ENCODE data around the gene GMDS.

DNA sequence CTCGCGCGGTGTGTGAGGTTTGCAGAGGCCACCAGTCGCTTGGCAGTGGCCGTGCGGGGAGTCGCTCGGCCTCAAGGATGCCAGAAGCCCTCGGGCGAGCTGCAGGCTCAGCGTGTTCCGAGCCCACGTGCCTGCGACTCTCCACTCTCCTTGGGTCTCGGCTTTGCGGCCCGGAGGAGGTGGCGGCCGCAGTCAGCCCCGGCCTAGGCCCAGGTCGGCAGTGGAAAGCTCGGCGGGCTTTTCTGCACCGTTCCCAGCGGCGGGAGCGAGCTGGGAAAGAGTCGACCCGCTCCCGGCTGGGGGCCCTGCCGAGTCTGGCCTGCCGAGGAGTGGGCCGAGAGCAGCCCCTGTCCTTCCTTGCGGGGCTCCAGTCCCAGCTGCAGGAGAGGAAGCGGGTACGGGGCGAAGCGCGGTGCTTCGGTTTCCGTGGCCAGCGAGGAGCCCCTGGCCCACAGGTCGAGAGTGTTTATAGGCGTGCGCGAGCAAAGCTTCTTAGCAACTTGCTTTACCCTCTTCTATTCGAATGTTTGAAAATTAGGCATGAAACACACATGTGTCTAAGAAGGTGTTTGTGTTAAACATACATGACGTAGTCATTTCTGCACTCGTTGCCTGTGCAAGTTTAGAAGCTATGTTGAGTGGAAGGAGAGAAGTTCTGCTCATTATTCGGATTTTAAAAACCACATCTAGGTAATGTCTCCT is 630.1 kb downstream of the GMDS start:
- no peak for TF ChIP-seq IKZF1 (IDR thresholded peaks at IDR 0.05)
- TF ChIP-seq, protein P1, sequence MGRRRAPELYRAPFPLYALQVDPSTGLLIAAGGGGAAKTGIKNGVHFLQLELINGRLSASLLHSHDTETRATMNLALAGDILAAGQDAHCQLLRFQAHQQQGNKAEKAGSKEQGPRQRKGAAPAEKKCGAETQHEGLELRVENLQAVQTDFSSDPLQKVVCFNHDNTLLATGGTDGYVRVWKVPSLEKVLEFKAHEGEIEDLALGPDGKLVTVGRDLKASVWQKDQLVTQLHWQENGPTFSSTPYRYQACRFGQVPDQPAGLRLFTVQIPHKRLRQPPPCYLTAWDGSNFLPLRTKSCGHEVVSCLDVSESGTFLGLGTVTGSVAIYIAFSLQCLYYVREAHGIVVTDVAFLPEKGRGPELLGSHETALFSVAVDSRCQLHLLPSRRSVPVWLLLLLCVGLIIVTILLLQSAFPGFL (CRISPR knock-in tag; IDR thresholded peaks at IDR 0.05) = no peak
- no peak for TF ChIP-seq SMAD1 (CRISPR knock-in tag; IDR thresholded peaks at IDR 0.05; ENCODE audit: borderline replicate concordance, low read depth)
- TF ChIP-seq POLR2G (IDR thresholded peaks at IDR 0.05; ENCODE audit: low read depth, low read length) = no peak
- TF ChIP-seq WIZ (CRISPR knock-in tag; IDR thresholded peaks at IDR 0.05) = no peak
- TF ChIP-seq RFX5 (IDR thresholded peaks at IDR 0.05; ENCODE audit: low read depth, low read length) = no peak
- TF ChIP-seq CBX1 (IDR thresholded peaks at IDR 0.05; ENCODE audit: low read depth) = no peak
- TF ChIP-seq, protein P2, sequence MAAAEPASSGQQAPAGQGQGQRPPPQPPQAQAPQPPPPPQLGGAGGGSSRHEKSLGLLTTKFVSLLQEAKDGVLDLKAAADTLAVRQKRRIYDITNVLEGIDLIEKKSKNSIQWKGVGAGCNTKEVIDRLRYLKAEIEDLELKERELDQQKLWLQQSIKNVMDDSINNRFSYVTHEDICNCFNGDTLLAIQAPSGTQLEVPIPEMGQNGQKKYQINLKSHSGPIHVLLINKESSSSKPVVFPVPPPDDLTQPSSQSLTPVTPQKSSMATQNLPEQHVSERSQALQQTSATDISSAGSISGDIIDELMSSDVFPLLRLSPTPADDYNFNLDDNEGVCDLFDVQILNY (CRISPR knock-in tag; conservative IDR thresholded peaks at IDR 0.05) = no peak
- no peak for TF ChIP-seq RAD21 (CRISPR knock-in tag; IDR thresholded peaks at IDR 0.05)
- TF ChIP-seq, protein P3, sequence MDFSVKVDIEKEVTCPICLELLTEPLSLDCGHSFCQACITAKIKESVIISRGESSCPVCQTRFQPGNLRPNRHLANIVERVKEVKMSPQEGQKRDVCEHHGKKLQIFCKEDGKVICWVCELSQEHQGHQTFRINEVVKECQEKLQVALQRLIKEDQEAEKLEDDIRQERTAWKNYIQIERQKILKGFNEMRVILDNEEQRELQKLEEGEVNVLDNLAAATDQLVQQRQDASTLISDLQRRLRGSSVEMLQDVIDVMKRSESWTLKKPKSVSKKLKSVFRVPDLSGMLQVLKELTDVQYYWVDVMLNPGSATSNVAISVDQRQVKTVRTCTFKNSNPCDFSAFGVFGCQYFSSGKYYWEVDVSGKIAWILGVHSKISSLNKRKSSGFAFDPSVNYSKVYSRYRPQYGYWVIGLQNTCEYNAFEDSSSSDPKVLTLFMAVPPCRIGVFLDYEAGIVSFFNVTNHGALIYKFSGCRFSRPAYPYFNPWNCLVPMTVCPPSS (IDR thresholded peaks at IDR 0.05) = no peak
- TF ChIP-seq, protein P4, sequence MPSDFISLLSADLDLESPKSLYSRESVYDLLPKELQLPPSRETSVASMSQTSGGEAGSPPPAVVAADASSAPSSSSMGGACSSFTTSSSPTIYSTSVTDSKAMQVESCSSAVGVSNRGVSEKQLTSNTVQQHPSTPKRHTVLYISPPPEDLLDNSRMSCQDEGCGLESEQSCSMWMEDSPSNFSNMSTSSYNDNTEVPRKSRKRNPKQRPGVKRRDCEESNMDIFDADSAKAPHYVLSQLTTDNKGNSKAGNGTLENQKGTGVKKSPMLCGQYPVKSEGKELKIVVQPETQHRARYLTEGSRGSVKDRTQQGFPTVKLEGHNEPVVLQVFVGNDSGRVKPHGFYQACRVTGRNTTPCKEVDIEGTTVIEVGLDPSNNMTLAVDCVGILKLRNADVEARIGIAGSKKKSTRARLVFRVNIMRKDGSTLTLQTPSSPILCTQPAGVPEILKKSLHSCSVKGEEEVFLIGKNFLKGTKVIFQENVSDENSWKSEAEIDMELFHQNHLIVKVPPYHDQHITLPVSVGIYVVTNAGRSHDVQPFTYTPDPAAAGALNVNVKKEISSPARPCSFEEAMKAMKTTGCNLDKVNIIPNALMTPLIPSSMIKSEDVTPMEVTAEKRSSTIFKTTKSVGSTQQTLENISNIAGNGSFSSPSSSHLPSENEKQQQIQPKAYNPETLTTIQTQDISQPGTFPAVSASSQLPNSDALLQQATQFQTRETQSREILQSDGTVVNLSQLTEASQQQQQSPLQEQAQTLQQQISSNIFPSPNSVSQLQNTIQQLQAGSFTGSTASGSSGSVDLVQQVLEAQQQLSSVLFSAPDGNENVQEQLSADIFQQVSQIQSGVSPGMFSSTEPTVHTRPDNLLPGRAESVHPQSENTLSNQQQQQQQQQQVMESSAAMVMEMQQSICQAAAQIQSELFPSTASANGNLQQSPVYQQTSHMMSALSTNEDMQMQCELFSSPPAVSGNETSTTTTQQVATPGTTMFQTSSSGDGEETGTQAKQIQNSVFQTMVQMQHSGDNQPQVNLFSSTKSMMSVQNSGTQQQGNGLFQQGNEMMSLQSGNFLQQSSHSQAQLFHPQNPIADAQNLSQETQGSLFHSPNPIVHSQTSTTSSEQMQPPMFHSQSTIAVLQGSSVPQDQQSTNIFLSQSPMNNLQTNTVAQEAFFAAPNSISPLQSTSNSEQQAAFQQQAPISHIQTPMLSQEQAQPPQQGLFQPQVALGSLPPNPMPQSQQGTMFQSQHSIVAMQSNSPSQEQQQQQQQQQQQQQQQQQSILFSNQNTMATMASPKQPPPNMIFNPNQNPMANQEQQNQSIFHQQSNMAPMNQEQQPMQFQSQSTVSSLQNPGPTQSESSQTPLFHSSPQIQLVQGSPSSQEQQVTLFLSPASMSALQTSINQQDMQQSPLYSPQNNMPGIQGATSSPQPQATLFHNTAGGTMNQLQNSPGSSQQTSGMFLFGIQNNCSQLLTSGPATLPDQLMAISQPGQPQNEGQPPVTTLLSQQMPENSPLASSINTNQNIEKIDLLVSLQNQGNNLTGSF (CRISPR knock-in tag; IDR thresholded peaks at IDR 0.05) = no peak
- TF ChIP-seq, protein P5, sequence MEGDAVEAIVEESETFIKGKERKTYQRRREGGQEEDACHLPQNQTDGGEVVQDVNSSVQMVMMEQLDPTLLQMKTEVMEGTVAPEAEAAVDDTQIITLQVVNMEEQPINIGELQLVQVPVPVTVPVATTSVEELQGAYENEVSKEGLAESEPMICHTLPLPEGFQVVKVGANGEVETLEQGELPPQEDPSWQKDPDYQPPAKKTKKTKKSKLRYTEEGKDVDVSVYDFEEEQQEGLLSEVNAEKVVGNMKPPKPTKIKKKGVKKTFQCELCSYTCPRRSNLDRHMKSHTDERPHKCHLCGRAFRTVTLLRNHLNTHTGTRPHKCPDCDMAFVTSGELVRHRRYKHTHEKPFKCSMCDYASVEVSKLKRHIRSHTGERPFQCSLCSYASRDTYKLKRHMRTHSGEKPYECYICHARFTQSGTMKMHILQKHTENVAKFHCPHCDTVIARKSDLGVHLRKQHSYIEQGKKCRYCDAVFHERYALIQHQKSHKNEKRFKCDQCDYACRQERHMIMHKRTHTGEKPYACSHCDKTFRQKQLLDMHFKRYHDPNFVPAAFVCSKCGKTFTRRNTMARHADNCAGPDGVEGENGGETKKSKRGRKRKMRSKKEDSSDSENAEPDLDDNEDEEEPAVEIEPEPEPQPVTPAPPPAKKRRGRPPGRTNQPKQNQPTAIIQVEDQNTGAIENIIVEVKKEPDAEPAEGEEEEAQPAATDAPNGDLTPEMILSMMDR (CRISPR knock-in tag; IDR thresholded peaks at IDR 0.05) = no peak
- TF ChIP-seq, protein P6, sequence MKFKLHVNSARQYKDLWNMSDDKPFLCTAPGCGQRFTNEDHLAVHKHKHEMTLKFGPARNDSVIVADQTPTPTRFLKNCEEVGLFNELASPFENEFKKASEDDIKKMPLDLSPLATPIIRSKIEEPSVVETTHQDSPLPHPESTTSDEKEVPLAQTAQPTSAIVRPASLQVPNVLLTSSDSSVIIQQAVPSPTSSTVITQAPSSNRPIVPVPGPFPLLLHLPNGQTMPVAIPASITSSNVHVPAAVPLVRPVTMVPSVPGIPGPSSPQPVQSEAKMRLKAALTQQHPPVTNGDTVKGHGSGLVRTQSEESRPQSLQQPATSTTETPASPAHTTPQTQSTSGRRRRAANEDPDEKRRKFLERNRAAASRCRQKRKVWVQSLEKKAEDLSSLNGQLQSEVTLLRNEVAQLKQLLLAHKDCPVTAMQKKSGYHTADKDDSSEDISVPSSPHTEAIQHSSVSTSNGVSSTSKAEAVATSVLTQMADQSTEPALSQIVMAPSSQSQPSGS (CRISPR knock-in tag; IDR thresholded peaks at IDR 0.05) = no peak
- TF ChIP-seq ZFP36L2 (CRISPR knock-in tag; IDR thresholded peaks at IDR 0.05) = no peak
